K562 (cell line): ENCODE measurements around the gene SIRT3. TPM values are rescaled to one million over a fixed set of nuclear protein-coding genes. Genes with fewer than 3 reads are reported as not detected.

Experiments used
- ATAC-seq: fragments of 200-7000 bp; cut with Tn5 transposase; 3 replicates; pipeline ENCODE4 v1.9.1; 2020; ENCODE audit warnings: moderate library complexity
- BruUV-seq: library from RNA; stranded (reverse); fragments of 400-500 nt; replicated peaks from 2 replicates; lab custom pipeline; 2021; lab: Mats Ljungman, UMichigan
- CTCF ChIA-PET: fragments of 300-600 bp; formaldehyde crosslinking; extraction: SDS; loops from one replicate; lab custom pipeline; 2021; ENCODE audit warnings: low intra/inter-chr PET ratio; lab: Yijun Ruan, JAX
- POLR2A ChIA-PET: fragments of 300-600, 350-650 bp; sonication (Branson Sonifier 250); formaldehyde crosslinking; extraction: SDS; loops from one replicate; lab custom pipeline; 2021; ENCODE audit warnings: antibody characterized with exemption, inconsistent platforms; lab: Yijun Ruan, JAX
- DNase-seq, 4 experiments: peaks; one replicate each; pipeline versions ENCODE4 v3.0.0 to v3.0.0-alpha.2; 2011 to 2018; ENCODE audit warnings: low spot score in 3 of 4, mixed read lengths in 3 of 4; ENCODE audit errors: extremely low read depth in 1 of 4
- FAIRE-seq: peaks from 2 replicates; lab custom pipeline; 2011; peaks lifted over from hg19 to GRCh38; lab: Jason Lieb, UNC
- H2AFZ ChIP-seq: 2 replicates; pipeline ENCODE4 v1.6.0; 2011; ENCODE audit warnings: low read depth, low read length, control low read depth, inconsistent platforms
- H3K27ac ChIP-seq: fragments of 200-600 bp; 3 replicates; pipeline ENCODE4 v1.8.0; 2011; ENCODE audit warnings: low read depth, mild to moderate bottlenecking, control low read depth, inconsistent platforms, low read length, moderate library complexity, mixed read lengths; ENCODE audit errors: extremely low read depth
- H3K27me3 ChIP-seq, 2 experiments: fragments of 300-600 bp in 1 of 2; 2 replicates in 1 of 2; 3 replicates in 1 of 2; pipeline versions ENCODE4 v1.6.0 to v1.8.0; 2011; ENCODE audit warnings: inconsistent platforms in 2 of 2, low read length in 2 of 2, mild to moderate bottlenecking in 1 of 2, mixed read lengths in 1 of 2, moderate library complexity in 1 of 2; ENCODE audit not compliant: control insufficient read depth in 2 of 2, insufficient read depth in 2 of 2
- H3K36me3 ChIP-seq: fragments of 300-600 bp; 3 replicates; pipeline ENCODE4 v1.8.0; 2011; ENCODE audit warnings: mild to moderate bottlenecking, low read length, inconsistent platforms; ENCODE audit not compliant: control insufficient read depth, insufficient read depth
- H3K4me1 ChIP-seq, 2 experiments: fragments of 200-600 bp in 1 of 2; replicated peaks in 1 of 2; 2 replicates in 1 of 2; 3 replicates in 1 of 2; pipeline versions ENCODE4 v1.5.1 to v1.8.0; 2011; ENCODE audit warnings: inconsistent platforms in 2 of 2, low read length in 2 of 2, mild to moderate bottlenecking in 1 of 2, mixed read lengths in 1 of 2, moderate library complexity in 1 of 2; ENCODE audit not compliant: control insufficient read depth in 2 of 2, insufficient read depth in 2 of 2
- H3K4me2 ChIP-seq: 2 replicates; pipeline ENCODE4 v1.6.1; 2011; ENCODE audit warnings: low read length, control low read depth, inconsistent platforms, mixed read lengths; ENCODE audit not compliant: insufficient read depth
- H3K4me3 ChIP-seq: fragments of 200-600 bp; sonication (generic), shearing (Covaris generic); 2 replicates; pipeline ENCODE4 v1.5.1; 2016; ENCODE audit warnings: control low read depth, inconsistent platforms
- H3K79me2 ChIP-seq: fragments of 200-600 bp; 3 replicates; pipeline ENCODE4 v1.8.0; 2011; ENCODE audit warnings: low read length, inconsistent platforms; ENCODE audit not compliant: control insufficient read depth, insufficient read depth
- H3K9ac ChIP-seq, 2 experiments: 2 replicates each; pipeline versions ENCODE4 v1.6.0 to v1.6.1; 2011; ENCODE audit warnings: low read depth in 2 of 2, low read length in 2 of 2, control low read depth in 1 of 2, inconsistent platforms in 1 of 2, mild to moderate bottlenecking in 1 of 2, mixed read lengths in 1 of 2; ENCODE audit not compliant: insufficient read depth in 1 of 2
- H3K9me1 ChIP-seq: one replicate; pipeline ENCODE4 v1.6.0; 2011; ENCODE audit warnings: inconsistent platforms, mild to moderate bottlenecking, low read length, moderate library complexity; ENCODE audit not compliant: control insufficient read depth, insufficient read depth
- H3K9me3 ChIP-seq: replicated peaks from 2 replicates; pipeline ENCODE4 v1.5.1; 2011; ENCODE audit warnings: low read depth, low read length, inconsistent platforms; ENCODE audit not compliant: control insufficient read depth, insufficient read depth
- H4K20me1 ChIP-seq: replicated peaks from 2 replicates; pipeline ENCODE4 v1.6.1; 2011; ENCODE audit warnings: low read length, inconsistent platforms, mixed read lengths; ENCODE audit not compliant: control insufficient read depth, insufficient read depth
- BRCA1 ChIP-seq, 2 experiments: fragments of 450-650 bp in 1 of 2; sonication (generic) in 1 of 2; formaldehyde crosslinking in 1 of 2; IDR thresholded peaks; 2 replicates each; pipeline versions ENCODE4 v1.5.0 to v1.6.1; 2017 to 2020; ENCODE audit warnings: mild to moderate bottlenecking in 1 of 2, missing genetic modification reagents in 1 of 2
- CBX2 ChIP-seq: fragments of 200-600 bp; sonication (generic); IDR thresholded peaks from one replicate; pipeline ENCODE4 v1.6.1; 2012; ENCODE audit warnings: mild to moderate bottlenecking, low read length, inconsistent platforms; ENCODE audit not compliant: insufficient read depth, poor library complexity, severe bottlenecking
- GTF2E2 ChIP-seq: fragments of 200-800 bp; sonication (Bioruptor generic); IDR thresholded peaks from 2 replicates; pipeline ENCODE4 v1.6.1; 2016; ENCODE audit warnings: missing genetic modification characterization, missing compliant biosample characterization
- NCOA1 ChIP-seq: fragments of 450-650 bp; IDR thresholded peaks from 2 replicates; pipeline ENCODE4 v1.6.1; 2016; ENCODE audit warnings: low read depth
- RREB1 ChIP-seq: fragments of 250-450 bp; sonication (Bioruptor Pico); IDR thresholded peaks from 2 replicates; pipeline ENCODE4 v1.4.0; 2020
- TBP ChIP-seq: optimal IDR thresholded peaks from 2 replicates; pipeline ENCODE3; 2011; ENCODE audit warnings: low read depth, low read length, improper control_type of control experiment
- THRA ChIP-seq: fragments of 450-650 bp; IDR thresholded peaks from 2 replicates; pipeline ENCODE4 v1.6.1; 2017; ENCODE audit warnings: mild to moderate bottlenecking, moderate library complexity
- ZBTB8A ChIP-seq: fragments of 450-650 bp; IDR thresholded peaks from 2 replicates; pipeline ENCODE4 v1.6.1; 2018; ENCODE audit warnings: mild to moderate bottlenecking, moderate library complexity; ENCODE audit not compliant: partially characterized antibody
- ZNF253 ChIP-seq: fragments of 250-450 bp; sonication (Bioruptor Pico); conservative IDR thresholded peaks from 2 replicates; pipeline ENCODE4 v1.6.1; 2021; ENCODE audit warnings: mild to moderate bottlenecking
- ZNF324 ChIP-seq: fragments of 250-450 bp; sonication (Bioruptor Pico); IDR thresholded peaks from 2 replicates; pipeline ENCODE4 v1.4.0; 2020; ENCODE audit warnings: mild to moderate bottlenecking
- ZNF57 ChIP-seq: fragments of 450-650 bp; formaldehyde crosslinking; IDR thresholded peaks from 2 replicates; pipeline ENCODE4 v1.4.0; 2020; ENCODE audit warnings: mild to moderate bottlenecking, moderate library complexity
- WGBS: fragments of 100-300 bp; shearing (Covaris generic); methylation state at CpG from one replicate; pipeline ENCODE4 v1.1.6; 2016; ENCODE audit warnings: low coverage, mixed read lengths; ENCODE audit not compliant: insufficient coverage; ENCODE audit errors: missing lambda C conversion rate; 5-methylcytosine and 5-hydroxymethylcytosine counted together
- in situ Hi-C: fragments of 300-500 bp; cut with MboI; formaldehyde crosslinking; loops from 4 replicates; pipeline ENCODE4 v1.15.0; 2018; ENCODE audit warnings: inconsistent platforms, mixed read lengths
- intact Hi-C: fragments of 100-400 bp; cut with micrococcal nuclease; formaldehyde crosslinking; loops from 2 replicates; pipeline ENCODE4 v1.14.2; 2022
- polyA plus RNA-seq, 8 experiments: library from polyadenylated mRNA; depleted of rRNA in 4 of 8; stranded (reverse) in 5 of 8; unstranded in 3 of 8; fragments of >200 nt; fragmentation: Nextera tagmentation in 2 of 8; fragmentation: Illumina TruSeq in 1 of 8; extraction: Ambion mirVana in 2 of 8; extraction: Trizol in 1 of 8; gene quantifications; 2 replicates each; pipeline versions ENCODE4 v1.2.1 to v1.2.3, GENCODE V29; 2011 to 2014; ENCODE audit warnings: inconsistent platforms in 1 of 8, missing spikeins in 1 of 8
- total RNA-seq, 7 experiments: library from RNA; depleted of rRNA in 6 of 7; stranded (reverse); fragments of >200 nt in 6 of 7; fragmentation: Illumina TruSeq in 2 of 7; extraction: Trizol in 2 of 7; gene quantifications; 2 replicates each; pipeline versions ENCODE4 v1.2.1 to v1.2.3, GENCODE V29; 2011 to 2021; ENCODE audit warnings: low replicate concordance in 1 of 7

Gene SIRT3
- total and polyA plus RNA-seq, 9 of the 15 experiments (the other 6 are each of a cell fraction or from before 2014, with no cell fraction given): 1.9 to 27.5 (median 14.5) TPM

GRCh38 chr11:240315-240714, 4.2 kb upstream of the SIRT3 start:
- H3K4me3 ChIP-seq: no peak overlapping the region
- H3K9me3 ChIP-seq: no peaks in the 10 kb centered on the region
- intact Hi-C loops (no loop called here), in situ Hi-C loops (no loop called here)
- no TSS peak for BruUV-seq
- FAIRE-seq (no peak), ATAC-seq (no peak), DNase-seq (no peak)
- H3K36me3 ChIP-seq: peaks cover 70% of the 10 kb centered on the region
- peaks cover 10% of the 10 kb centered on the region; the same call in 1 of the 2 replicates for H4K20me1 ChIP-seq
- H3K79me2 ChIP-seq: peaks cover 67% of the 10 kb centered on the region
- no peak overlapping the region for H3K4me2 ChIP-seq
- H3K9me1 ChIP-seq: no peaks in the 10 kb centered on the region
- ChIA-PET POLR2A (no interaction called here), CTCF (no interaction called here)
- no peak overlapping the region for H3K27ac ChIP-seq
- H3K9ac ChIP-seq: no peak overlapping the region
- H3K27me3 ChIP-seq: no peaks in the 10 kb centered on the region
- TF ChIP-seq RREB1 (CRISPR knock-in tag) (no peak), GTF2E2 (tag) (no peak), ZNF57 (CRISPR knock-in tag) (no peak), NCOA1 (no peak), TBP (no peak), ZNF324 (CRISPR knock-in tag) (no peak), ZBTB8A (no peak), ZNF253 (CRISPR knock-in tag) (no peak), BRCA1 (IDR thresholded peaks at IDR 0.05) (no peak), BRCA1 (CRISPR knock-in tag; IDR thresholded peaks at IDR 0.05) (no peak), CBX2 (no peak), THRA (no peak)
- no peak overlapping the region for H2AFZ ChIP-seq
- 68% methylated on average over 1 of the region's 1 CpG for WGBS
- peaks cover 13 to 15% of the 10 kb centered on the region in 2 experiments; a peak in 4 of 5 replicates for H3K4me1 ChIP-seq
